ENCODE results near the gene GNA15.

The GNA15 gene

GRCh38 chr19:3213159-3213558 lies 77.3 kb downstream of the GNA15 start:
- no peak for DNase-seq
